Fibroblast of lung (primary cell): ENCODE measurements around the gene HBA2.

Source experiments
- EZH2 ChIP-seq: IDR thresholded peaks from 2 replicates; pipeline ENCODE4 v1.5.1; 2012; ENCODE audit warnings: low read length, control low read depth, mild to moderate bottlenecking; ENCODE audit errors: missing control alignments
- TF ChIP-seq, protein P1 (sequence below), 2 donors: IDR thresholded peaks in 1 of 2; conservative IDR thresholded peaks in 1 of 2; 1 replicate in 1 of 2; 2 replicates in 1 of 2; pipeline ENCODE4 v1.5.1; 2011 to 2012; ENCODE audit warnings: low read length in 2 of 2, control low read depth in 1 of 2, inconsistent platforms in 1 of 2, low read depth in 1 of 2, mild to moderate bottlenecking in 1 of 2

DNA sequence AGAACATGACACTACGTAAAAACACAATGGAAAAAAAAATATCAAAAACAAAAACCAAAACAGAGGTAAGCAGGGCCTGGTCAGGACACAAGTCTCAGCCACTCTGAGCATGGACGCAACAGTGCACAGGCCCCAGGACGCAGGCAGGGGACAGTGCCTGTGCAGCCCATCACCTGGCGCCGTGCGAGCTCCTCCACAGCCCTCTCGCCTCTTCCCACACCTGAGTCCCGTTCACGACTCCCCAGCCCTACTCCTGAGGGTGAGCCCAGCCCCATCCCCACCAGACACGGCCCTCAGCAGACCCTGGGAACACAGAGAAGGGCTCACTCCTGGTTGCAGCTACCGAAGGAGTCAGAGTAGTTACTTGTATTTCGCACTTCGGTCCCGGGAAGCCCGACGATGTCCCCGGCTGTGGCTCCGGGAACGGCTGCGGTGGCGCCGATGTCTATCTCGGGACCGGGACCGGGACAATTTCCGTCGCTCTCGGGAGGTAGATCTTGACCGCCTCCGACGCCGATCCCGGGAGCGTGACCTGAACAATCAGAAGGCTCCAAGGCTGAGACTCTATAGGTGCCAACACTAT is 17.0 kb downstream of the HBA2 start:
- TF ChIP-seq, protein P1, sequence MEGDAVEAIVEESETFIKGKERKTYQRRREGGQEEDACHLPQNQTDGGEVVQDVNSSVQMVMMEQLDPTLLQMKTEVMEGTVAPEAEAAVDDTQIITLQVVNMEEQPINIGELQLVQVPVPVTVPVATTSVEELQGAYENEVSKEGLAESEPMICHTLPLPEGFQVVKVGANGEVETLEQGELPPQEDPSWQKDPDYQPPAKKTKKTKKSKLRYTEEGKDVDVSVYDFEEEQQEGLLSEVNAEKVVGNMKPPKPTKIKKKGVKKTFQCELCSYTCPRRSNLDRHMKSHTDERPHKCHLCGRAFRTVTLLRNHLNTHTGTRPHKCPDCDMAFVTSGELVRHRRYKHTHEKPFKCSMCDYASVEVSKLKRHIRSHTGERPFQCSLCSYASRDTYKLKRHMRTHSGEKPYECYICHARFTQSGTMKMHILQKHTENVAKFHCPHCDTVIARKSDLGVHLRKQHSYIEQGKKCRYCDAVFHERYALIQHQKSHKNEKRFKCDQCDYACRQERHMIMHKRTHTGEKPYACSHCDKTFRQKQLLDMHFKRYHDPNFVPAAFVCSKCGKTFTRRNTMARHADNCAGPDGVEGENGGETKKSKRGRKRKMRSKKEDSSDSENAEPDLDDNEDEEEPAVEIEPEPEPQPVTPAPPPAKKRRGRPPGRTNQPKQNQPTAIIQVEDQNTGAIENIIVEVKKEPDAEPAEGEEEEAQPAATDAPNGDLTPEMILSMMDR (conservative IDR thresholded peaks at IDR 0.05 in 1 of 2, IDR thresholded peaks at IDR 0.05 in 1 of 2; ENCODE audit: low read depth in 1 of 2, low read length in 2 of 2) = no peak
- TF ChIP-seq EZH2 = no peak
